BJ (cell line): ENCODE measurements around the gene AKR1C8. TPM values are rescaled to one million over a fixed set of nuclear protein-coding genes. Genes with fewer than 3 reads are reported as not detected.

Experiments
- CTCF ChIA-PET: fragments of 350-600 bp; formaldehyde crosslinking; extraction: SDS; loops from one replicate; lab custom pipeline; 2021; ENCODE audit warnings: antibody characterized with exemption, inconsistent platforms; lab: Yijun Ruan, JAX
- POLR2A ChIA-PET: fragments of 300-600 bp; sonication (Branson Sonifier 250); formaldehyde crosslinking; extraction: SDS; loops from one replicate; lab custom pipeline; 2021; ENCODE audit warnings: antibody characterized with exemption; lab: Charles Lee
- DNase-seq: peaks from one replicate; pipeline ENCODE4 v3.0.0-alpha.2; 2011; ENCODE audit warnings: low read depth
- H3K27me3 ChIP-seq: 2 replicates; pipeline ENCODE4 v1.6.0; 2011; ENCODE audit warnings: low read length; ENCODE audit not compliant: control insufficient read depth, insufficient read depth
- H3K36me3 ChIP-seq: 2 replicates; pipeline ENCODE4 v1.5.1; 2011; ENCODE audit warnings: low read length; ENCODE audit not compliant: control insufficient read depth, insufficient read depth
- H3K4me3 ChIP-seq: 2 replicates; pipeline ENCODE4 v1.5.1; 2011; ENCODE audit warnings: low read depth, mild to moderate bottlenecking, control low read depth, low read length
- polyA plus RNA-seq: library from polyadenylated mRNA; depleted of rRNA; stranded (reverse); fragments of >200 nt; gene quantifications from 2 replicates; pipeline ENCODE4 v1.2.3, GENCODE V29; 2011
- TF ChIP-seq, protein P1 (sequence below): IDR thresholded peaks from 2 replicates; pipeline ENCODE4 v1.5.1; 2011; ENCODE audit warnings: low read depth, mild to moderate bottlenecking, control low read depth, inconsistent platforms, low read length, moderate library complexity; ENCODE audit not compliant: insufficient read depth

AKR1C8 gene
- polyA plus RNA-seq, 1 experiment: not detected

DNA sequence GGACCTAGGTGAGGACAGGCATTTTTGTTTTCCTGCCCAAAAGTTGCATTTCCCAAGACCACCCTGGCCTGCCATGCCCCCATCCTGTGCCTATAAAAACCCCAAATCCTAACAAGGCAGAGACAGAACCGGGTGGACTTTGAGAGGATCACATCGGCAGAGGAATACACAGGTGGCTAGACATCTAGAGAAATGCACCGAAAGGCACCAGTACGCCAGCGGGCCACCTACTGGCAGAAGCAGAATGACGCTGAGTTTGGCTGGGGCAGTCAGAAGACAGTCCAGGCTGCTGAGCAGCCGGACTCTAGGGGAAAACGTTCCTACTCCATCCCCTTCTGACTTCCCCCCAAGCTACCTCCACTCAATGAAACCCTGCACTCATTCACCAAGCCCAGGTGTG is 14.4 kb upstream of the AKR1C8 start:
- no peaks in the 10 kb centered on the region for H3K27me3 ChIP-seq
- no peaks in the 10 kb centered on the region for H3K36me3 ChIP-seq
- ChIA-PET CTCF (no interaction called here), POLR2A (no interaction called here)
- TF ChIP-seq, protein P1, sequence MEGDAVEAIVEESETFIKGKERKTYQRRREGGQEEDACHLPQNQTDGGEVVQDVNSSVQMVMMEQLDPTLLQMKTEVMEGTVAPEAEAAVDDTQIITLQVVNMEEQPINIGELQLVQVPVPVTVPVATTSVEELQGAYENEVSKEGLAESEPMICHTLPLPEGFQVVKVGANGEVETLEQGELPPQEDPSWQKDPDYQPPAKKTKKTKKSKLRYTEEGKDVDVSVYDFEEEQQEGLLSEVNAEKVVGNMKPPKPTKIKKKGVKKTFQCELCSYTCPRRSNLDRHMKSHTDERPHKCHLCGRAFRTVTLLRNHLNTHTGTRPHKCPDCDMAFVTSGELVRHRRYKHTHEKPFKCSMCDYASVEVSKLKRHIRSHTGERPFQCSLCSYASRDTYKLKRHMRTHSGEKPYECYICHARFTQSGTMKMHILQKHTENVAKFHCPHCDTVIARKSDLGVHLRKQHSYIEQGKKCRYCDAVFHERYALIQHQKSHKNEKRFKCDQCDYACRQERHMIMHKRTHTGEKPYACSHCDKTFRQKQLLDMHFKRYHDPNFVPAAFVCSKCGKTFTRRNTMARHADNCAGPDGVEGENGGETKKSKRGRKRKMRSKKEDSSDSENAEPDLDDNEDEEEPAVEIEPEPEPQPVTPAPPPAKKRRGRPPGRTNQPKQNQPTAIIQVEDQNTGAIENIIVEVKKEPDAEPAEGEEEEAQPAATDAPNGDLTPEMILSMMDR: no peak
- H3K4me3 ChIP-seq: no peak overlapping the region
- no peak for DNase-seq

GRCh38 chr10:5198386-5198785 is 13.4 kb upstream of the AKR1C8 start:
- no peak for DNase-seq
- ChIA-PET POLR2A (no interaction called here), CTCF (no interaction called here)
- Histone ChIP-seq H3K36me3 (no peaks in the 10 kb centered on the region), H3K4me3 (no peak overlapping the region), H3K27me3 (no peaks in the 10 kb centered on the region)
- TF ChIP-seq, protein P1: no peak

- CTCF ChIA-PET: interaction anchor here (0.8 kb wide), 1 partner anchor 14 kb away, joined by 3 read pairs; no protein-coding TSS in a partner anchor
- DNase-seq: no peak
- Histone ChIP-seq H3K27me3 (no peaks in the 10 kb centered on the region), H3K4me3 (no peak within 1 kb of the TSS), H3K36me3 (no peaks in the 10 kb centered on the region)
- TF ChIP-seq, protein P1: no peak
- POLR2A ChIA-PET: no interaction called here
Observed at GRCh38 chr10:5196702-5197113, 11.8 kb upstream of the AKR1C8 start, which contains the start of gene AKR1C4. Gene AKR1C4, plus strand, starts transcription at chr10:5196837. Its CDS starts 31 bp downstream, at chr10:5196868.

DNA sequence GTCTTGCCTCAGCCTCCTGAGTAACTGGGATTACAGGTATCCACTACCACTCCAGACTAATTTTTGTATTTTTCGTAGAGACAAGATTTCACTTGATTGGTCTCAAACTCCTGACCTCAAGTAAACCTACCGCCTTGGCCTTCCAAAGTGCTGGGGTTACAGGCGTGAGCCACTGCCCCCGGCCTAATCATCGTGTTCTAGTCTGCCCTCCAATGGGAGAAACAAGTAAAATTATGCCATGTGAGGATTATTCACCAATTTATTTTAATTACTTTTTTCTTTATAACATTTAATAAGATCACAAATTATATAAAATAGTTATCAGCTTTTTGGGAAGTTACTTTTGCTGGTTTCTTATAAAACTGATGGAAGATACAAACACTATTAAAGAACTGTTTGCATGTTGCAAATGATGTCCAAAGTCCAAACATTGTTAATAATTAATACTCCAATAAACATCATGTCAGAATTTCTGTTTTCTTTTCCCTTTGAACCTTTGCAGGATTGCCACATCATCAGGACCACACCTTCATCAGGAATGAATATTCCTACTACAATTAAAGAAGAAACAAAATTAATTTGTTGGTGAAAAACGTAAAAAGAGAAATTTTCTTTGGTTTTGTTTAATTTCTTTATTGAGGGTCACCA is 10.9 kb upstream of the AKR1C8 start:
- Histone ChIP-seq H3K27me3 (no peaks in the 10 kb centered on the region), H3K36me3 (no peaks in the 10 kb centered on the region), H3K4me3 (no peak overlapping the region)
- ChIA-PET POLR2A (no interaction called here), CTCF (no interaction called here)
- DNase-seq: no peak
- TF ChIP-seq, protein P1: no peak

DNA sequence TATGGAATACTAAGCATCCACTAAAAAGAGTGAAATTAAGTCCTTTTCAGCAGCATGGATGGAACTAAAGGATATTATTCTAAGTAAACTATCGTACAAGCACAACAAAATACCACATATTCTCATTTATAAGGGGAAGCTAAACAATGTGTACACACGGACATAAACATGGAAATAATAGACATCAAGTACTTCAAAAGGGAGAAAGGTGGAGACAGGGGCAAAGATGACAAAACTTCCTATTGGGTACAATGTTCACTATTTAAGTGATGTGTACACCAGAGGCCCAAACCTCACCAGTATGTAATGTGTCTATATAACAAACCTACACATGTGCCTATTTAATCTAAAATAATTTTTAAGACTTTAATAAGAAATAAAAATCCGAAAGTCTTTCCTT is 9.5 kb upstream of the AKR1C8 start:
- ChIA-PET POLR2A (no interaction called here), CTCF (no interaction called here)
- no peaks in the 10 kb centered on the region for H3K27me3 ChIP-seq
- no peaks in the 10 kb centered on the region for H3K36me3 ChIP-seq
- TF ChIP-seq, protein P1: no peak
- no peak overlapping the region for H3K4me3 ChIP-seq
- DNase-seq: no peak
